Lower lobe of right lung (tissue), 2 donors: Measurements from ENCODE around the gene DPP10. TPM values are rescaled to one million over a fixed set of nuclear protein-coding genes. Genes with fewer than 3 reads are reported as not detected.

Experiments
- ATAC-seq, 2 donors: fragments of 200-7000 bp; cut with Tn5 transposase; one replicate each; pipeline ENCODE4 v1.9.1; 2020 to 2022; ENCODE audit warnings: mild to moderate bottlenecking in 2 of 2, moderate library complexity in 2 of 2
- DNase-seq: peaks from one replicate; pipeline ENCODE4 v3.0.0-alpha.2; 2020
- H3K27ac ChIP-seq: fragments of 200-600 bp; one replicate; pipeline ENCODE4 v1.8.0; 2022
- H3K27me3 ChIP-seq: fragments of 200-600 bp; one replicate; pipeline ENCODE4 v1.8.0; 2022; ENCODE audit warnings: low read depth
- H3K36me3 ChIP-seq: fragments of 200-600 bp; one replicate; pipeline ENCODE4 v1.8.0; 2022; ENCODE audit warnings: mild to moderate bottlenecking
- H3K4me1 ChIP-seq: fragments of 200-600 bp; one replicate; pipeline ENCODE4 v1.8.0; 2022
- H3K4me3 ChIP-seq: fragments of 200-600 bp; one replicate; pipeline ENCODE4 v1.8.0; 2022; ENCODE audit warnings: mild to moderate bottlenecking
- H3K9me3 ChIP-seq: fragments of 200-600 bp; one replicate; pipeline ENCODE4 v1.8.0; 2022
- CTCF ChIP-seq: fragments of 200-600 bp; IDR thresholded peaks from one replicate; pipeline ENCODE4 v1.8.0; 2022; ENCODE audit warnings: antibody characterized with exemption, mild to moderate bottlenecking
- intact Hi-C: fragments of 100-400 bp; cut with DNase I; formaldehyde crosslinking; loops from one replicate; pipeline ENCODE4 v1.11.0; 2022
- total RNA-seq: library from RNA; stranded (reverse); fragmentation: NEBNext Ultra II Directional; extraction: Animal tissue kit (Norgen Biotek cat#: 25700); gene quantifications from one replicate; pipeline ENCODE4 v1.2.1, GENCODE V29; 2021
- donor health status: DM: no; HTN: yes; CAD: no; lungs with severe emphysema.

DPP10 gene
- total RNA-seq, 1 donor from 2014 or later: 0.80 TPM

- Histone ChIP-seq H3K4me1 (no peaks in the 10 kb centered on the region), H3K4me3 (no peak overlapping the region), H3K9me3 (no peaks in the 10 kb centered on the region), H3K36me3 (no peaks in the 10 kb centered on the region), H3K27ac (no peak overlapping the region), H3K27me3 (no peaks in the 10 kb centered on the region)
- ATAC-seq (no peak), DNase-seq (no peak)
- intact Hi-C loops: no loop called here
- TF ChIP-seq CTCF: no peak
These were observed 740.7 kb downstream of the DPP10 start for GRCh38 chr2:115183144-115183543.

GRCh38 chr2:115190459-115190858 lies 748.0 kb downstream of the DPP10 start:
- Histone ChIP-seq H3K9me3 (no peaks in the 10 kb centered on the region), H3K4me1 (no peaks in the 10 kb centered on the region), H3K36me3 (no peaks in the 10 kb centered on the region), H3K27ac (no peak overlapping the region), H3K4me3 (no peak overlapping the region), H3K27me3 (no peaks in the 10 kb centered on the region)
- intact Hi-C loops: no loop called here
- TF ChIP-seq CTCF: no peak
- DNase-seq (no peak), ATAC-seq (no peak)

GRCh38 chr2:115194623-115195022 lies 752.2 kb downstream of the DPP10 start:
- Histone ChIP-seq H3K36me3 (no peaks in the 10 kb centered on the region), H3K4me3 (no peak overlapping the region), H3K4me1 (no peaks in the 10 kb centered on the region), H3K9me3 (no peaks in the 10 kb centered on the region), H3K27me3 (no peaks in the 10 kb centered on the region), H3K27ac (no peak overlapping the region)
- no peak for TF ChIP-seq CTCF
- intact Hi-C loops: no loop called here
- DNase-seq: no peak
- ATAC-seq: no peak

- no peak for TF ChIP-seq CTCF
These were observed 754.1 kb downstream of the DPP10 start for GRCh38 chr2:115196587-115196986.

GRCh38 chr2:115199966-115200365 lies 757.5 kb downstream of the DPP10 start:
- H3K4me3 ChIP-seq: no peak overlapping the region
- TF ChIP-seq CTCF: no peak
- no peaks in the 10 kb centered on the region for H3K27me3 ChIP-seq
- H3K27ac ChIP-seq: no peak overlapping the region
- H3K9me3 ChIP-seq: no peaks in the 10 kb centered on the region
- H3K4me1 ChIP-seq: no peaks in the 10 kb centered on the region
- ATAC-seq: no peak
- H3K36me3 ChIP-seq: no peaks in the 10 kb centered on the region
- intact Hi-C loops: no loop called here
- DNase-seq: no peak

More at GRCh38 chr2:115196587-115196986, 754.1 kb downstream of the DPP10 start:
- H3K27ac ChIP-seq: no peak overlapping the region
- H3K9me3 ChIP-seq: no peaks in the 10 kb centered on the region
- no peak overlapping the region for H3K4me3 ChIP-seq
- DNase-seq: no peak
- intact Hi-C loops: no loop called here
- ATAC-seq: no peak
- H3K4me1 ChIP-seq: no peaks in the 10 kb centered on the region
- no peaks in the 10 kb centered on the region for H3K36me3 ChIP-seq
- no peaks in the 10 kb centered on the region for H3K27me3 ChIP-seq

GRCh38 chr2:115201386-115201785 lies 758.9 kb downstream of the DPP10 start:
- Histone ChIP-seq H3K27ac (no peak overlapping the region), H3K4me1 (no peaks in the 10 kb centered on the region), H3K4me3 (no peak overlapping the region), H3K27me3 (no peaks in the 10 kb centered on the region), H3K36me3 (no peaks in the 10 kb centered on the region), H3K9me3 (no peaks in the 10 kb centered on the region)
- DNase-seq (no peak), ATAC-seq (no peak)
- no peak for TF ChIP-seq CTCF
- intact Hi-C loops: no loop called here
